Liver (tissue), 3 donors: ENCODE data around the gene CCDC33.

Experiments
- GABPA ChIP-seq, 2 donors: IDR thresholded peaks in 1 of 2; conservative IDR thresholded peaks in 1 of 2; 2 replicates each; pipeline ENCODE4 v1.6.1; 2016; ENCODE audit warnings: antibody characterized with exemption in 2 of 2, mild to moderate bottlenecking in 1 of 2, moderate library complexity in 1 of 2
- NR2F2 ChIP-seq: IDR thresholded peaks from 2 replicates; pipeline ENCODE4 v1.6.1; 2016; ENCODE audit warnings: antibody characterized with exemption
- RAD21 ChIP-seq, 2 donors: IDR thresholded peaks; 2 replicates each; pipeline ENCODE4 v1.6.1; 2016; ENCODE audit warnings: antibody characterized with exemption in 2 of 2, mild to moderate bottlenecking in 2 of 2
- SP1 ChIP-seq: IDR thresholded peaks from 2 replicates; pipeline ENCODE4 v1.6.1; 2018; ENCODE audit warnings: antibody characterized with exemption, mild to moderate bottlenecking
- TF ChIP-seq, protein P1 (sequence below): fragments of 150-350 bp; IDR thresholded peaks from 2 replicates; pipeline ENCODE4 v1.5.1; 2017; ENCODE audit warnings: improper control_type of control experiment, low read depth, low read length; ENCODE audit not compliant: missing input control
- TF ChIP-seq, protein P2 (sequence below): IDR thresholded peaks from 2 replicates; pipeline ENCODE4 v1.6.1; 2016; ENCODE audit warnings: antibody characterized with exemption, mild to moderate bottlenecking
- TF ChIP-seq, protein P3 (sequence below): IDR thresholded peaks from 2 replicates; pipeline ENCODE4 v1.6.1; 2016; ENCODE audit warnings: antibody characterized with exemption
- donor health status: healthy.
- donor health status: healthy.

DNA sequence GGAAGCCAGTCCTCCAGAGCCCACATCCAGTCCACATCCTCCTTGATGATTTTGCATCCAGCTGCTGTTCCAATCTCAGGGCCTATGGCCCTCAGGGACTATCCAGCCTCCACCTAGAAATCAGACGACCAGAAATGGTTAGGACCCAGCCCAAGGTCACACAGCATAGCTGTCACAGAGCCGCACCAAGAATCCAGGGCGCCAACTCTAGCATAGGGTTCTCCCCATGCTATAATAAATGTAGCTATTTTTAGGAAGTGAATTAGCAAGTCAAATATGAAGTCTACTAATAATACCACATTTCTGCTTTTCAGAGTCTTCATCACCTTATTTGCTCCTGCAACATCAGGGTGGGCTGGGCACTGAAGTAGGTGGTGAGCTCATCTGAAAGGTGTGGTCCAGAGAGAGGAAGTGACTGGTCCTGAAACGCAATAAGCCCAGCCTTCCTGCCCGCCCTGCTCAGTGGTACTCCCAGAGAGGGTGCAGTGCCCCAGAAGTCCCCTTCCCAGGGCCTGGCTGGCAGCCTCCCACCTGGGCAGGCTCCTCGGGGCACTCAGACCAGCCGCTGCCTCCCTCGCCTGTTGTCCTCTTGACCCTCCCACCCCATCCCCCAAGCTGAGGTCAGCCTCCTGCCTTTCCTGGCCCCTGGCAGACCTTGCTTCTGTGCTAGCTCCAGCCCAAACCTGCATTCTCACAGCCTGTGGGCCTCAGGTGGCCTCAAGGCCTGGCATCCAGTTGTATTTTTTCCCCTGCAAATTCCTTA, 148.9 kb downstream of the CCDC33 start:
- TF ChIP-seq, protein P1, sequence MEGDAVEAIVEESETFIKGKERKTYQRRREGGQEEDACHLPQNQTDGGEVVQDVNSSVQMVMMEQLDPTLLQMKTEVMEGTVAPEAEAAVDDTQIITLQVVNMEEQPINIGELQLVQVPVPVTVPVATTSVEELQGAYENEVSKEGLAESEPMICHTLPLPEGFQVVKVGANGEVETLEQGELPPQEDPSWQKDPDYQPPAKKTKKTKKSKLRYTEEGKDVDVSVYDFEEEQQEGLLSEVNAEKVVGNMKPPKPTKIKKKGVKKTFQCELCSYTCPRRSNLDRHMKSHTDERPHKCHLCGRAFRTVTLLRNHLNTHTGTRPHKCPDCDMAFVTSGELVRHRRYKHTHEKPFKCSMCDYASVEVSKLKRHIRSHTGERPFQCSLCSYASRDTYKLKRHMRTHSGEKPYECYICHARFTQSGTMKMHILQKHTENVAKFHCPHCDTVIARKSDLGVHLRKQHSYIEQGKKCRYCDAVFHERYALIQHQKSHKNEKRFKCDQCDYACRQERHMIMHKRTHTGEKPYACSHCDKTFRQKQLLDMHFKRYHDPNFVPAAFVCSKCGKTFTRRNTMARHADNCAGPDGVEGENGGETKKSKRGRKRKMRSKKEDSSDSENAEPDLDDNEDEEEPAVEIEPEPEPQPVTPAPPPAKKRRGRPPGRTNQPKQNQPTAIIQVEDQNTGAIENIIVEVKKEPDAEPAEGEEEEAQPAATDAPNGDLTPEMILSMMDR, result no peak
- TF ChIP-seq RAD21 (IDR thresholded peaks at IDR 0.05), result no peak
- TF ChIP-seq, protein P2, sequence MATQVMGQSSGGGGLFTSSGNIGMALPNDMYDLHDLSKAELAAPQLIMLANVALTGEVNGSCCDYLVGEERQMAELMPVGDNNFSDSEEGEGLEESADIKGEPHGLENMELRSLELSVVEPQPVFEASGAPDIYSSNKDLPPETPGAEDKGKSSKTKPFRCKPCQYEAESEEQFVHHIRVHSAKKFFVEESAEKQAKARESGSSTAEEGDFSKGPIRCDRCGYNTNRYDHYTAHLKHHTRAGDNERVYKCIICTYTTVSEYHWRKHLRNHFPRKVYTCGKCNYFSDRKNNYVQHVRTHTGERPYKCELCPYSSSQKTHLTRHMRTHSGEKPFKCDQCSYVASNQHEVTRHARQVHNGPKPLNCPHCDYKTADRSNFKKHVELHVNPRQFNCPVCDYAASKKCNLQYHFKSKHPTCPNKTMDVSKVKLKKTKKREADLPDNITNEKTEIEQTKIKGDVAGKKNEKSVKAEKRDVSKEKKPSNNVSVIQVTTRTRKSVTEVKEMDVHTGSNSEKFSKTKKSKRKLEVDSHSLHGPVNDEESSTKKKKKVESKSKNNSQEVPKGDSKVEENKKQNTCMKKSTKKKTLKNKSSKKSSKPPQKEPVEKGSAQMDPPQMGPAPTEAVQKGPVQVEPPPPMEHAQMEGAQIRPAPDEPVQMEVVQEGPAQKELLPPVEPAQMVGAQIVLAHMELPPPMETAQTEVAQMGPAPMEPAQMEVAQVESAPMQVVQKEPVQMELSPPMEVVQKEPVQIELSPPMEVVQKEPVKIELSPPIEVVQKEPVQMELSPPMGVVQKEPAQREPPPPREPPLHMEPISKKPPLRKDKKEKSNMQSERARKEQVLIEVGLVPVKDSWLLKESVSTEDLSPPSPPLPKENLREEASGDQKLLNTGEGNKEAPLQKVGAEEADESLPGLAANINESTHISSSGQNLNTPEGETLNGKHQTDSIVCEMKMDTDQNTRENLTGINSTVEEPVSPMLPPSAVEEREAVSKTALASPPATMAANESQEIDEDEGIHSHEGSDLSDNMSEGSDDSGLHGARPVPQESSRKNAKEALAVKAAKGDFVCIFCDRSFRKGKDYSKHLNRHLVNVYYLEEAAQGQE, result no peak
- no peak for TF ChIP-seq NR2F2
- TF ChIP-seq SP1, result no peak
- TF ChIP-seq GABPA (IDR thresholded peaks at IDR 0.05 in 1 of 2, conservative IDR thresholded peaks at IDR 0.05 in 1 of 2), result no peak
- TF ChIP-seq, protein P3, sequence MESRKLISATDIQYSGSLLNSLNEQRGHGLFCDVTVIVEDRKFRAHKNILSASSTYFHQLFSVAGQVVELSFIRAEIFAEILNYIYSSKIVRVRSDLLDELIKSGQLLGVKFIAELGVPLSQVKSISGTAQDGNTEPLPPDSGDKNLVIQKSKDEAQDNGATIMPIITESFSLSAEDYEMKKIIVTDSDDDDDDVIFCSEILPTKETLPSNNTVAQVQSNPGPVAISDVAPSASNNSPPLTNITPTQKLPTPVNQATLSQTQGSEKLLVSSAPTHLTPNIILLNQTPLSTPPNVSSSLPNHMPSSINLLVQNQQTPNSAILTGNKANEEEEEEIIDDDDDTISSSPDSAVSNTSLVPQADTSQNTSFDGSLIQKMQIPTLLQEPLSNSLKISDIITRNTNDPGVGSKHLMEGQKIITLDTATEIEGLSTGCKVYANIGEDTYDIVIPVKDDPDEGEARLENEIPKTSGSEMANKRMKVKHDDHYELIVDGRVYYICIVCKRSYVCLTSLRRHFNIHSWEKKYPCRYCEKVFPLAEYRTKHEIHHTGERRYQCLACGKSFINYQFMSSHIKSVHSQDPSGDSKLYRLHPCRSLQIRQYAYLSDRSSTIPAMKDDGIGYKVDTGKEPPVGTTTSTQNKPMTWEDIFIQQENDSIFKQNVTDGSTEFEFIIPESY, result no peak
